Measurements from ENCODE around the gene GPR183.

The GPR183 gene

GRCh38 chr13:99307247-99307646 is at the start of gene GPR183:
TSS of gene GPR183 (minus strand) at chr13:99307399. CDS start at chr13:99296145, 11,254 bp downstream.
- no peak for TF ChIP-seq CTCF (IDR thresholded peaks at IDR 0.05; ENCODE audit: low read depth, low read length)

GRCh38 chr13:99356262-99357091 is 49.3 kb upstream of the GPR183 start:
- peak; percentile 54 for DNase-seq (ENCODE audit: extremely low read depth, low read depth)
- TF ChIP-seq CTCF (IDR thresholded peaks at IDR 0.05; ENCODE audit: low read depth, low read length): no peak

More at GRCh38 chr13:99307247-99307646, at the start of gene GPR183:
- DNase-seq (ENCODE audit: extremely low read depth, low read depth): no peak

- DNase-seq (ENCODE audit: extremely low read depth, low read depth): no peak
- no peak for TF ChIP-seq CTCF (IDR thresholded peaks at IDR 0.05; ENCODE audit: low read depth, low read length)
These were observed 48.7 kb upstream of the GPR183 start for GRCh38 chr13:99356012-99356261.

- TF ChIP-seq CTCF (IDR thresholded peaks at IDR 0.05; ENCODE audit: low read depth, low read length): no peak
- no peak for DNase-seq (ENCODE audit: extremely low read depth, low read depth)
These were observed 48.2 kb upstream of the GPR183 start for GRCh38 chr13:99355267-99356011.

- no peak for DNase-seq (ENCODE audit: extremely low read depth, low read depth)
- no peak for TF ChIP-seq CTCF (IDR thresholded peaks at IDR 0.05; ENCODE audit: low read depth, low read length)
These were observed 47.3 kb upstream of the GPR183 start for GRCh38 chr13:99354371-99354951.

- DNase-seq (ENCODE audit: extremely low read depth, low read depth): no peak
These were observed 46.6 kb upstream of the GPR183 start for GRCh38 chr13:99353836-99354235.

More at GRCh38 chr13:99353836-99354235, 46.6 kb upstream of the GPR183 start:
- TF ChIP-seq CTCF (IDR thresholded peaks at IDR 0.05; ENCODE audit: low read depth, low read length): no peak

Measured in AG09319 (cell line).